Fibroblast of upper back skin (primary cell): ENCODE measurements around the gene PRKN.

ENCODE experiments used
- DNase-seq: peaks from one replicate; pipeline ENCODE4 v3.0.0-alpha.2; 2013

PRKN gene

DNA sequence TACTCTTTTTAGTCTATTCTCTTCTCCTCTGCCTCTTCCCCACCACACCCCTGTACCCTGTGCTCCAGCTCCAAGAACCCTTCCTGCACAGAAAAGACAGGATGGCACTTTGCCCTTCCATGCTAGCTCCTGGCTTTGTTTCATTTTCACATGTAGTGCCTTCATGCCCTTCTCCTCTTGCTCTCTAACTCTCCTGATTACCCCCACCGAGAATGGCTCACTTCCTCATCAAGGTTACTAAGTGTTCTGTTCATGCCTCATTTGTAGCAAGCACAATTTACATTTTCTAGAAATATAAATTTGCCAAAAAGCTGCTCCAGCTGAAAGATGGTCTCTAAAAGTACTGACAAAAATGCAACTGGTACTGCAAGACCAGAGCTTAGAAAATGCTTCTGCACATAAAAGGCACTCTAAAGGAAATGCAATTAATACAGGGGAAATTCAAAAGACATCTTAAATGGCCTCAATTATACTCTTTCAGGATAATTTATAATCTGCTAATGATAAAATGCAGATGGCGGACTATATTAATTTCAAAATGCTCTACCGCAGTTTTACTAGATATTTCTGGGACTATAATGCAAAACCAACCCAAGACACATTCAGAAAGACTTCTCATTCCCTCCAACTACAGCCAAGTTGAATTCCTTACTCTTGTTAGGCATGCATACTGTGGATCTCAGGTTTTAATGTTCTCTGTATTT, 570.2 kb downstream of the PRKN start:
- peak; percentile 4 for DNase-seq

DNA sequence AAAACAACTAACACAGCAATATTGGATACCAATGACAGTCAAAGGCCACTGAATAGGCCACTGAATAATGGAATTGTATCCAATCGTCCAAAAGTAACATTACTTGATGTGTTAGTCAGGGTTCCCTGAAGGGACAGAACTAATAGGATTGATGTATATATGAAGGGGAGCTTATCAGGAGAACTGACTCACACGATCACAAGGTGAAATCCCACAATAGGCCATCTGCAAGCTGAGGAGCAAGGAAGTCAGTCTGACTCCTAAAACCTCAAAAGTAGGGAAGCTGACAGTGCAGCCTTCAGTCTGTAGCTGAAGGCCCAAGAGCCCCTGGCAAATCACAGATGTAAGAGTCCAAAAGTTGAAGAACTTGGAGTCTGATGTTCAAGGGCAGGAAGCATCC, 571.4 kb downstream of the PRKN start:
- DNase-seq: peak; percentile 62

DNA sequence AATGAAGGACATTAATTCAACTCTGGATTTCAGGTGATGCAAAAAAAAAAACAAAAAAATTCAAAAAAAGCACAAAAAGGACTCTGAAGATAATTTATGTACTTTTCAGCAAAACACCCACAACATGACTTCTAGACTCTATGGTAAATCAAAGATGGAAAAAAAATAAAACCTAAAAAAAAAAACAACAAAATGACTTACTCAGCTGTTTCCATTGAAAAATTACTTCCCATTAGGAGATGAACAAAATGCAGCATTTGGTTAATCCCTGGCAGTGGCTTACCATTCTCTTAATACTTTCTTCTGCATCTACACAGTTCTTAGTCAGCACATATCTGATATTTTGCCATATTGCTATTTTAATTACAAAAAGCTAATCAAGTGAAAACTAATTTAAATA, 572.6 kb downstream of the PRKN start:
- no peak for DNase-seq

DNA sequence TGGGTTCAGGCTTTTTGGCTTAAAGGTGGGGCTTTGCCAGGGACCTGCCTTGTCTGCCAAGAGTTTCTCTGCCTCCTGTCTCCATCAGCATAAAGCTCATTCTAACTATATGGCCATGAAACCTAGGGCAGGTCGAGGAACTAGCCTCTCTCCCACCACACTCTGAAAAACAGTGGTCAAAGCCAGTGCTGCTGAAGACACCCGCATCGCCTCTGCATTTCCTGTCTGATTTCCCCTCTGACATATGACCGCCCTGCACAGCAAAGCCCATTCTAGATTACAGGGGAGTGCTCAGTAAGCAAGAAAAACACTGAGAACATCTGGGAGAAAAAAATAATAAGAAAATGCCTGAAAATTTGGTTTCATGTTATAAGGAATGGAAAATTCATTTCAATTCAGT, 573.6 kb downstream of the PRKN start:
- no peak for DNase-seq

DNA sequence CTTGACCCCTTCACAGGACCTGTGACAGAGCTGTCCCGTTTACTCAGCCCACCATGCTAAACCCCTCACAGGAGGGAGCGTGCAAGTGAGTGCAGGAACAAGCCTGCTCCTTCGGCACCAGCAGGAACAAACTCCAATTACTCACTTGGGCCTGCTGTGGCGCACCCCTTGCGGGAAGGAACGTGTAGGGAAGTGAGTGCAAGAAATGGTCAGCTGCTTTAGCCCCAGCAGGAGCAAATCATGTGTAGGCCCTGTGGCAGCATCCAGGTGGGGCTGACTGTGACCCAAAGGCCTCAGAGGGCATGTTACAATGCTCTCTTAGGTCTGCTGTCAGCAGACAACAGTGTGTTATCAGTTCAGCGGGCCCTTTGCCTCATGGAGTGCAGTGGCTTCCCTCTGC, 574.4 kb downstream of the PRKN start:
- DNase-seq: no peak

DNA sequence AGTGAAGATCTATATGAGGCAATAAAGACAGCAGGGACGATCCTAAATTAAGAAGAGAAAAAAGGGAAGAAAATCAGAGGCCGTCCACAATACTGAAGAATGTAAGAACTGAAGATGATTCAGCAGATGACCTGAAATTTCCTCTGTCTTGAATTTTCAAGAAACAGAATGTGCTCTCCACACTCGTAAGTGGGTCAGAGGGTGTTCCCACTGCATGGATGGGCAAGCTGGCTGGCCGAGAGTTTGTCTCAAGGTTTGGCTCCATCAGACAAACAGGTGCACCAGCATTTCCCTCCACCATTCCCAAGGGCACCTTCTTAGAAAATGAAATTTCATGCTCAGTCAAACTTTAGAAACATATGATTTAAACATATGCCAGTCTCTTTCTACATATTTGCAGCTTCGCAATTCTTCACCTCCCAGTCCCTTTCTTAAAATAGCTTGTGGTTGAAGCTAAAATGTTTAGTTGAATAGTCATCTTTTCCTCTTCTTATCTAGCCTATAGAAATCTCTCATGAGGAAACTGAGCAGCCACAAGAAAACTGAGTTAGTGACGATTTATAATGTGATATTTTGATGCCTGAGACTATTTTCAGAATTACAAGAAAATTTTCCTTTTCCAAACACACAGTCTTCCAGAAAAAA, 576.4 kb downstream of the PRKN start:
- peak; percentile 81 for DNase-seq

DNA sequence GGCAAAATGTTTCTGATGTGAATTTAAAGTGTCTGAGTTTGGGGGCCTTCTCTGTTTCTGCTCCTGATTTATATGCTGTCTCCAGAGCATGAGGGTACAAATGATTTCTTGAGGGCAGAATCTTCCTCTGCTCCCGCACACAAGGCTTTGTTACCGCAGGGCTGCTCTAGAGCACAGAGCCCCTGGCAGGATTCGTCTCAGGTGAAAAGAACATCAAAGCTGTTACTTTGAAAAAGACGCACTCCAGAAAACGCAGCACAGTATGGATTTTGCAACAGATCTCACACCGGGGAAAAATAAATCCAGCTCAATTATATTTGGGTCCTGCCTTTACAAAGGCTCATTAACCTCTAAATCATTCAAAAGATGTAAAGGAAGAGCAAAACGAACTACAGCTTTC, 577.3 kb downstream of the PRKN start:
- no peak for DNase-seq

DNA sequence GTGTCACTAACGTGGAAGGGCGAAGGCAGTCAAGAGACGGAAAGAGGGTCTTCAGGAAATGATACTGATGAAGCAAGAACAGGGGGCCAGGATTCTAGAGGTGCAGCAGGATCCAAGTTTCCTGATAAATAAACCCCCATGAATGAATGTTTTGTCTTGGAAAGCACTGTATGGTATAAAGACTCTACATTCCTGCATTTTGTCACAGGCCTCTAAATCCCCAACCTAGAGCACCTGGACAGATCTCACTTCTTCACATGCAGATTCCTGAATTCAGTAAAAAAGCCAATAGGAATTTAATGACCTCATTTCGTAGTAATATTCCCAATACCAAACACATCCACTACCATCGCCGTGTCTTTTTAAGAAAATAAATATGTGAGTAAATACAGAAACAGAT, 577.8 kb downstream of the PRKN start:
- no peak for DNase-seq

DNA sequence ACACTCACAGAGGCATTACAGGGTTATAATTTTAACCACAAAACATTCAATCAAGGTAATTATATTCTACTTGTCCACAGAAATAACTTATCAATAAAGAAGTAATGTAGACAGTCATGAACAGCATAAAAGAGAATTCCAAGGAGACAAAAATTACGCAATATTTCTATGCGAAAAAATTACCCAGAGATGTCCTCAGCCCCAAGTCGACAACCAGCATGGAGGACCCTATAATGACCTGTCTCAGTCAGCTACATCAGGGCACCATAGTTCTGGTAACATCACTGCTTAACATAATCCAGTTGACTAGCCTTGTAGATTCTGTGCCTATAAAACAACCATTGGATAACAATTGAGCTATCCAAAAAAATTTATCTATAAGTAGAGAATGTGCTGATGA, 579.8 kb downstream of the PRKN start:
- no peak for DNase-seq

DNA sequence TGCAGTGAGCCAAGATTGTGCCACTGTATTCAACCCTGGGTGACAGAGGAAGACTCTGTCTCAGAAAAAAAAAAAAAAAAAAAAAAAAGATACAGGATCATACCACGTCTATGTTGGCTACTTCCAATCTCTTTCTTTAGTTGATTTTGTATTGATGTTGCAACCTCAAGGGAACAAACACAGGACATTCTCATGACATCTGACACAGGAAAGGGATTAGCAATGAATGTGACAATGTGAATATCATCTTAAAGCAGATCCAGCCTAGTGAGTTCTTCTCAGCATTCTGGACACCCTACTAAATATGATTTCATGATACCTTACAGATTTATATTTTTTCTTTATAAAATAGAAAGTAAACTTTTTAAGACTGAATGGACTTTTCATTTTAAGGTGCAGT, 580.3 kb downstream of the PRKN start:
- no peak for DNase-seq

DNA sequence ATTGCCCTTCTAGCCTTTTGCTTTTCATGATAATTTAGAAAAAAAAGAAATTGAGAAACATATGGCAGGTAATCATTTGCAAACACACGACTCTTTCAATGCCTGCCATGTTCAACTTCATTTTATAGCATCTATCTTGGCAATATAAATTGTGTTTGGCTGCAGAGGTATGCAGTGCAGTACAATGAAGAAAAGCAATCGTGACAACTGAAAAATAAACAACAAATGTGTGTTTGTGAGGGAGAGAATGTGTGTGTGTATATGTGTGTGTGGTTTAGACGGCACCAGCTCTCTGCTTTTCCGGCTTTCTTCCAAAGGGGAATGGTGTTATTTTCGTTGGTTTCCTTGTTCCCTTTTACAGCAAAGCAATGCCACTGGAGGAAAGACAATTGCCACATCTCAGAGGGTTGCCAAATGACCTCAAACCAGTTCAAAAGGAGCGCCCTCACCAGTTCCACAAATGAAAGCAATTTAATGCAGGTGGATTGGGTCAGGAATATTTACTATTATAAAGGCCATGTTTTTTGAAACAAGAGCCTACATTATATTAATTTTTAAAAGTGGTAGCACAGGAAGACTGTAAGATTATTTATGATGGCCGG, 587.2 kb downstream of the PRKN start:
- DNase-seq: no peak

DNA sequence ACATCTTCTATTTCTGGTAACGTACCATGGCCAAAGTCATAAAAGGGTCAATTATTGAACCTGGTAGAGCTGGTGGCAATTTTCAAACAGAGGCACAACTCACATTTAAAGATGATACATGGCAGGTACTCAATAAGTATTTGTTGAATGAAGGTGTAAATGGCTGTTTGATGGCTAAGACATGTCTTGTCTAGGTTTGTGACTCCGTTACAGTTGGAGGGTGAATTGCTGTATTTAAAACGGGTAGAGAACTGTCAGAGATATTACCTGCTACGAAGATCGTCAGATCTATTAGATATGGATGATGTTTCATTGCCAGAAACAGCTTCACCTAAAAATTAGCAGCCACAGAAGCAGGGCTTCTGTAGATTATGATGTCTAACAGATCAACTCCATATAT, 601.9 kb downstream of the PRKN start:
- no peak for DNase-seq

DNA sequence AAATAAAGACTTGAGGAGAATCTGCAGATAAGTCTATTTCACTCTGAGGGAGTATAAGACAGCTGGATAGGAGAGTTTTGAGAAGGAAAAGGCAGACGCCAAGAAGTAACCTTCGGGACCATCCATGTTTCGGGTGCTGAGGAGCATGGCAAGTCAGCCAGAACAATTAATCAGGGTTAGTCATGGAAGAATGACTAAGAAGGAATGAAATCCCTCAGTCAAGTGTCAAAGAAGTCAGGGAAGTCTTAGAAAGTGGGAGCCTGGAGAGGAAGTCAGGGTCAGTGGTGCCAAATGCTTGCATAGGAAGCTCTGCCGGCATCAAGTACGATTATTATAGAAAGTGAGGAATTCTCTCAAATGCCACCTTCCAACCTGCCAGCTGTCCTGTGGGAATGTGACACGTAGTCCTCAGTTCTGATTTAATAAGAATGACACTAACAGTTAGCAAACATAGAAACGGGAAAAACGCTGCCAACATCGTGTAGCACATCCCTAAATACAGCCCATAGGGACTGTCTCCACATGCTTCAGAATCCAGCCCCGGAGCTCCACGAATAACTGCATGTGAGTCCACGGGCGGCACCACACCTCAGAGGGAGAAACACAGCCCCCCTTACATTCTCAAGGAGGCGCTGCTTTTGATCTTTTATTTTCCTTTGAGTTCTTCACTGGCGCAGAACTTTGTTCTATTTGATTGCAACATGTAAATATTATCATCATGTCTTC, 602.7 kb downstream of the PRKN start:
- DNase-seq: no peak

DNA sequence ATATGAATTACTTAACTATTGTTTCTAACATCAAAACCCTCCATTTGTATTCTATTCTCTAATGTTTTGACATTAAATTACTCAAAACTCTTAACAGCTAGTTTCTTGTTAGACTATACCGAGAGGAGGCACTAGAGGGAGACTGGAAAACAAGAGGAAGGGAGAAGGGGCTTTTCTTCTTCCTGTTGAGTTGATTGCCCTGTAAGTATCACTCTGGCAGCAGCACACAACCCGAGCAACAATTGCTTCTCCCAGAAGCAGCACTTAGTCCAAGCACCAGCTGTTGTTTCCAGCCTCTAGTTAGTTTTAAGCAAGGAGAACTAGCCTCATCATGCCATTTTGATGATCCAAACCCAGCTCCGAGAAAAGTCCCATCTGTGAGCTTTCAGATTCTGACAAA, 603.8 kb downstream of the PRKN start:
- DNase-seq: peak; percentile 14

DNA sequence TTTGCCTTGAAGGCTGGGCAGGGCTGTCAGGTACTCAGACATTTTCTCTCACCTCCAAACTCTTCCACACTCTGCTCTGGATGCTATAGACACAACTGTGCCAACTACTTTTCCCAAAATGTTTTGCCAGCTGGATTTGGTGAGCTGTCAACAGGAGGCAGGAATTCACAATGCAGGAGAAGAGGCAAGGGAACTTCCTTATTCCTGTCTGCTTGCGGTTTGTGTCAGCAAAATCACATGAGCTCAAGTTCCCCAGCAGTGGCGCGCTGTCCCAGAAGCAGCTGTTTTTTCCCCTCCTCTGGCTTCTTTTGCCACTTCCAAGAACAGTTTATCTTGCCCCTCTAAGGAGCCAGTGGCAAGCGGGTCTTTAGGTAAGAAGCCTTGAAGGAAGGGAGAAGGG, 608.2 kb downstream of the PRKN start:
- peak; percentile 66 for DNase-seq

DNA sequence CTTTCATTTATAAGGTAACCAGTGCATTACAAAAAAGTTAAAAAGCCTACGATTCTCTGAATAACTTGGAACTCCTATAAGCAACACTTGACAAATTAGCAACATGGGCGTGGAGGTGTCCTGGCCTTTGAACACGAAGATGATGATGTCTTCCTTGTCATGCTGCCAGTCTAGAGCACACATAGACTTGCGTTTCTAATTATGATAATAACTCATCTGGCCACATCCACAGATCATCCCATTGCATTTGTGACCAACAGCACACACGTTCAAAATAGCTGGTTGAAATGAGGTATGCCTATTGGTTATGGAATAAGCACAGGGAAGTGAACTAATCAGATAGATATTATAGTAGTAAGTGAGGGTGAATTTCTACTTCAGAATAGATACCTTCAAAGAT, 608.9 kb downstream of the PRKN start:
- DNase-seq: peak; percentile 9

DNA sequence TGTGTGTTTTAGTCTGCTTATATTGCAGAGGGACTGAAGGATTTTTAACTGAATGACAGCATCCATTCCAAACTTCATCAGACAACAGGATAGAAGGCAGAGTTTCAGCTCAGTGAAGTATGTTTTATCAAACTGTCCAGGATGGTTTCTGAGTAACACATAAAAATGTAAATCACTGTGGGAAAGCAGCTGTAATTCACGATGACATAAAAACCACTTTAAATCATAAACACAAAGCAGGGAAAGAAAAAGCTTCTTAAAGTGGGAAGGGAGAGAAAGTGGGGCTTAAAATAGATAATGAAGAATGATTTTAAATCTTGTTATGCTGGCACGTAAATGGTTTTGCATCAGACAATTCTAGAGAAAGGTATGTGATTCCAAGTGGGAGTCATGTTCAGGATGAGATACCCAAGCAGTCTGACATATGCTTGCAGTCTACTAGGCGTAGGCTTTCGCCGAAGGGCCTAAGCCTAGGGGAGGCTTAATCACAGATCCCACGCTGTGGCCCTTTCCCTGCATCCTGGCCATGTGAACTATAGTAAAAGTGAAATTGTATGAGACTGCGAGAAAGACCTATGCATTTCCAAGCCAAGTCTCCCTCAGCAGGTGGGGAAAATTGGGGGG, 610.6 kb downstream of the PRKN start:
- peak; percentile 71 for DNase-seq

DNA sequence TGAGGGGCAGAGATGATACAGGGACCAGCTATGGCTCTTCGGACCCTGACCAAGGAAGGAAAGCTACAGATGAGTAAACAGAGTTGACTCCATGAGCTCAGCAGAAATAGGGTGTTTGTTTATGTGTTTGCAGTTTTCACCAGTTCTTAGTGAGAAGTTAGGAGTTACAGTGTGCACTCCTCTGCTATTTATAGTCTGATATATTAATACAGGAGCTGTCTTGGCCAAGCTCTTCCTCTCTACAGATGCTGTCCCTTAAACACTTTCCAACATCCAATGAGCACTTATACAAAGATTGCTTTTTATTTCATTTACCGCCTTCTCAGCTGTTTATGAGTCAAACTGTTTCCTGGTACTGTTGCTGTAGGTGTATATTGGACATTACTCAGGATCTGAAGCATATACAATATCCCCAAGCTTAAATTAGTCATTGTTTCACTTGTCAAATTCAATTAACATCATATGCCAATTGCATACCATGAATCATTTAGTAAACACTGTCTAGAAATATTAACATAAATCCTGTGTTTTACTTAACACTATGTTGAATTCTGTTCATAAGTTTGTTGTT, 618.0 kb downstream of the PRKN start:
- peak; percentile 39 for DNase-seq

DNA sequence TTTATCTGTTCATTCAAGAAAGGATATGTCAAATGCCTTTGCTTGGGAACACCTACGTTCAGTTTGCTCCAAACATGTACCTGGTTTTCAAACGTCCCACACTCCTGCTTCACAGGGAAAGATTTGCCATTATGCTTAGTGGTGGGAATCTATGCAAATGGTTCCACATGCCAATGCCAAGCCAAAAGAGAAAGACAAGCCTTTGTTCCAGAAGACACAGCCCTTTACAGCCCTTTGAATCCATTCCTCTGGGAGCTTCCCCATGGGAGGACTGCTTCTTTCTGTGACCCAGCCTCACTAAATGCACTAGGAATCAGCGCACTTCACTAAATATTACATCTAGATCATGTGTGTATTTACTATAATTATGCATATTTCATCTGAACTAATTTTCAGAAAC, 619.5 kb downstream of the PRKN start:
- no peak for DNase-seq

DNA sequence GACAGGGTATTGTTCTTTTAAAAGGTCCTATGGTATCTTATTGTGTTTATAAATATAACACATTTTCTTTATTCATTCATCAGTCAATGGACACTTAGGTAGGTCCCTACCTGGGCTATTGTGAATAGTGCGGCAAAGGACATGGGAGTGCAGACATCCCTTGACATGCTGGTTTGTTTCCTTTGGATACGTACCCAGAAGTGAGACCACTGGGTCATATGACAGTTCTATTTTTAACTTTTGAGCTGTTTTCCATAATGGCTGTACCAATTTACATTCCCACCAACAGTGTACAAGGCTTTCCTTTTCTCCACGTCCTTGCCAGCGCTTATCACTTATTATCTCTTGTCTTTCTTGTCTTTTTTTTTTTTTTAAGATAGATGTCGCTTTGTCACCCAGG, 627.5 kb downstream of the PRKN start:
- peak; percentile 22 for DNase-seq

DNA sequence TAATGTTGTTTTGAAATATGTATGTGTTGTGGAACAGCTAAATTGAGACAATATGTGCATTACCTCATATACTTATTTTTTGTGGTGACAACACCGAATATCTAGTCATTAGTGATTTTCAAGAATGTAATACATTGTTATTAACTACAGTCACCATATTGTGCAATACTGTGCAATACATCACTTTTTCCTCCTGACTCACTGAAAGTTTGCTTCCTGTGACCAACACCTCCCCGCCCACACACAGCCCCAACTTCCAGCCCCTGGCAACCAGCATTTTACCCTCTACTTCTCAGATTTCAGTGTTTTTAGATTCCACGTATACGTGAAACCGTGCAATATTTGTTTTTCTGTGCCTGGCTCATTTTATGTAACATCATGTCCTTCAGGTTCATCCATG, 627.9 kb downstream of the PRKN start:
- peak; percentile 94 for DNase-seq

DNA sequence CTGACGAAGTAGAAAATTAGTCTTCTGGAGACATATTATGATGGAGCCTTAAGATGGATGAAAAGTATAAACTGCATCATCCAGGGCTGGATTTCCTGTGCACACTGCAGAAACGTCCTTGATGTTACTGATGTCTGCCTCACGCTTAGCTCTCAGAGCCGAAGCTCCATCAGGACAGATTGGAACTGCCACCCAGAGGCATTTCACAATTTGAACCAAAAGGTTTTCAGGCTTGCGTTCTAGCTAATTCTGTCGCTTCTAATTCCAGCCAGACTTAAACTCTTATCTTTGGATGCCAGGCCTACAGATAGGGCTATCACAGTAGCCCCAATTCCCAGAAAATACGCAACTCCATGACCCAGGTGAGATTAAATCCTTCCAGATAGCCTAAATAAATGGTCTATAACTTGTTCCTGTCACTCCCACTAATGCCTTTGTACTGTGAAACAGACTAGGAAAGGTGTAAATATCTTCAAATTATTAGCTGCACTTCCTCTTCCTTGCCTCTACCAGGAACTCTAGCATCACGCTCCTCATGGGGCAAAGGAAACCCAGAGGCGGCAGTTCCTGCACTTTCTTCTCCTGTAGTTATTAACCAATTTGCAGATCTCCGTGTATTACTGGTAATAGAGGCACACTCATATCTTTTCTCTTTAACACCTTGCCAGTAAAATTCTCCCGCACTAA, 634.6 kb downstream of the PRKN start:
- DNase-seq: no peak
